NCI-H1694 (cell line): Measurements from ENCODE around the gene ARID3C.
A peak's percentile ranks its signal among the peaks of the same experiment; 100 is the strongest.
"Not testable (repeated sequence)": the region's sequence is repeated elsewhere in the genome, so short reads cannot be mapped to it uniquely, and the experiment has no call there.

Experiments
- DNase-seq: peaks from one replicate; lab custom pipeline; 2025; lab: John Stamatoyannopoulos, UW

Gene ARID3C

DNA sequence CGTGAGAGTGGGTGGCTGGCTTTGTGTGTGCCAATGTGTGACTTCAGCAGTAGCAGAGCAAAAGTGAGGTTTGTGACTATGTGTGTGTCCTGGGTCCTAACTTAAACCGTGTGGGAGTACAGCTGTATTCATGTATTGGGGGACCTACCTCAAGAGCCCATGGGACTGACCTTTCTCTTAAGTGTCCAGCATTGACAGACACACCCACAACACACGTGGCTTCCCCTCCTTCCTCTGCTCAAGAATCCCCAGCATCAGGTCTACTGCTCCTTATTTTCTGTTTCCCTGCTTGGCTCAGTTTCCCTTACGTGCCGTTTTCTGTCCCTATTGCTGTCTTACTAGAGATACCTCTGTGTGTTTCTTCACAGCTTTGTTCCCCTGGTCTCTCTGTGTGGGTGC, 23.7 kb upstream of the ARID3C start:
- no peak for DNase-seq

DNA sequence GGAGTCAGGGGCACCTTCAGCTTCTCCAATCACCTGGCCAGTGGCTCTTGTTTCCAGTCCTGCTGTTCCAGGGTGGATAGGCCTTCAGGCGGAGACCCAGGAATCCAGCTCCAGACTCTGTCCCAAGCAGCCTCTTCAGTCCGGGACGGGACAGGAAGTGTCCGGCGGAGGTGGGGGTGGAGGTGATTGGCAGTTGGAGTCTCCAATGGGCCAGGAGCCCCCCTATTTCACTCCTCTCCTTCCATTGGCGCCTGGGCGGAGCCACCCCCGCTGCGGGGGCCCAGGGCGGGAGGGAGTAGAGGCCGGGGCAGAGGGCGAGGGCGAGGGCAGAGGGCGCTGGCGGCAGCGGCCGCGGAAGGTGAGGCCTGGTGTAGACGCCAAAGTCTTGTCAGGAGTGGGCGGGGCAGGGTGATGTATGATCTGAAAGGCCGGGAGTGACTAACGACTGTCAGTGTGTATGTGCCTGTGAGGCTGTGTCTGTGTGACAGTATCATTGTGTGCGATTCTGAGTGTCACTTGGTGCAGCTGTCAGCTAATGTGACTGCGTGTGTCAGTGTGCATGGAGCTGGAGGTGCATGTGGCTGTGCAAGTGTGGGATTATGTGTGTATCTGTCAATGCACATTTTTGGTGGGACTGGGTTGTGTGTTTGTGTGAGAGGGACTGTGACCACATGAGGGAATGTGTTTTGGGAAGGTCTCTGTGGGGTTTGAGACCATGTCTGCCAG, 23.2 kb upstream of the ARID3C start, which contains the start of gene IL11RA:
TSS of gene IL11RA (plus strand) at position 310 of the 726 bp plus-strand sequence. CDS start 3,033 bp downstream, outside the sequence.
- peak; percentile 74 for DNase-seq

DNA sequence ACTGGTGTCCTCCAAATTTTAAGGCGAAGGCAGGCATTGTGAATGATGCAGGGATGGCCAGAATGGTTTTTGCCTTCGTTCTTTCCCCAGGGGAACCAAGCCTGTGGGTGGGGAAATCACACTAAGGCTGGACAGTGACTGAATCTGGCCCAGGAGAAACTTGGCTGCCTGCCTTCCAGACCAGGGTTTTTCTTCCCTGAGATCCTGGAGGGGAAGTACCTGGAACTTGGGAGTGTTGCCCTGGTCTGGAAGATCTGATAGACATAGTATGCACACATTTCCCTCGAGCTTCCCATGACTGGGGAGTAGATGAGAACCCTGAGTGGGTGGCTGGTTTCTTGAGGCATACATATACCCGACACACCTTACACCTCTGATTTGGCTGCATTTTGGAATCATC, 22.5 kb upstream of the ARID3C start:
- DNase-seq = no peak

DNA sequence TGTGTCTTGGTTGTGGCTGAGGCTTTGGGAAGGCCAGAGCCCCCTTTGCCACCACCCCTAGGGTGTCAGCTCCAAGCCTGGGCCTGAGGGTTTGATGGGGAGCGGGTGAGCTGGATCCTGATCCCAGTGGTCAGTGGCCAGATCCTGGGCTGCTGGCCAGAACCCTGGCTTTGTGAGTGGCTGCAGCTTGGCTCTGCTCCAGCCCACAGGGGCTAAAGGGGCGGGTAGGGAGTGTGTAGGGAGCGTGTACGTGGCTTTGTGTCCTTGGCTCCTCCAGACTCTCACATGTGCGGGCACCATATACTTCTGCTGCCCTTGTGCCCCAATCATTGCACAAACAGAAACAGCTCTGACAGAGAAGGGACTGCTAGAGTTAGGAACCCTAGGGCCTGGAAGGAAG, 21.9 kb upstream of the ARID3C start:
- no peak for DNase-seq

DNA sequence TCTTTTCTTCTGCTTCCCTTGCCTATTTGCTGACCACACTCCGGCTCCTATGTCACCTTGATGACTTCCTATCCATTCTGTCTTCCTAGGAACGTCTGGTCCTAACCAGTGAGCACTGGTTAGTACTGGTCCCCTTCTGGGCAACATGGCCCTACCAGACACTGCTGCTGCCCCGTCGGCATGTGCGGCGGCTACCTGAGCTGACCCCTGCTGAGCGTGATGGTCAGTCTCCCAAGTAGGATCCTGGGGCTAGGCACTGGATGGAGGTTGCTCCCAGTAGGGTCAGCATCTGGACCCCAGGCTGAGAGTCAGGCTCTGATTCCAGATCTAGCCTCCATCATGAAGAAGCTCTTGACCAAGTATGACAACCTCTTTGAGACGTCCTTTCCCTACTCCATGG, 19.8 kb upstream of the ARID3C start:
- no peak for DNase-seq

DNA sequence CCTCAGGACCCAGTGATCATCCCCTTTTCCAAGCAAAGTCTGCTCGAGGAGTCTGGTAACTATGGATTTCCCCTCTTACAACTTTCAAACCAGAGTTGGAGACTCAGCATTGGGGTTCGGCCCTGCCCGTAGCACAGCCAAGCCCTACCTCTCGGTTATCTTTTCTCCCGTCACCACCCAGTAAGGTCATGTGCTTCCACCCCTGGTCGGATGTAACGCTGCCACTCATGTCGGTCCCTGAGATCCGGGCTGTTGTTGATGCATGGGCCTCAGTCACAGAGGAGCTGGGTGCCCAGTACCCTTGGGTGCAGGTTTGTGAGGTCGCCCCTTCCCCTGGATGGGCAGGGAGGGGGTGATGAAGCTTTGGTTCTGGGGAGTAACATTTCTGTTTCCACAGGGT, 18.8 kb upstream of the ARID3C start:
- no peak for DNase-seq

DNA sequence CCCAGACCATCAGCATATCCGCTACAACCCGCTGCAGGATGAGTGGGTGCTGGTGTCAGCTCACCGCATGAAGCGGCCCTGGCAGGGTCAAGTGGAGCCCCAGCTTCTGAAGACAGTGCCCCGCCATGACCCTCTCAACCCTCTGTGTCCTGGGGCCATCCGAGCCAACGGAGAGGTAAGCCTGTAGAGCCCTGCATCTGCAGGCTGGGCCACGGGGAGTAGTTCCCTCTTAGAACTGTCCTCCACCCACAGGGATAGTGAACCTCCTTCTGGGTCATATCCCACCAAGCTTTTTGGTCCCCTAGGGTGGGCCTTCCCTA, 18.2 kb upstream of the ARID3C start:
- no peak for DNase-seq

DNA sequence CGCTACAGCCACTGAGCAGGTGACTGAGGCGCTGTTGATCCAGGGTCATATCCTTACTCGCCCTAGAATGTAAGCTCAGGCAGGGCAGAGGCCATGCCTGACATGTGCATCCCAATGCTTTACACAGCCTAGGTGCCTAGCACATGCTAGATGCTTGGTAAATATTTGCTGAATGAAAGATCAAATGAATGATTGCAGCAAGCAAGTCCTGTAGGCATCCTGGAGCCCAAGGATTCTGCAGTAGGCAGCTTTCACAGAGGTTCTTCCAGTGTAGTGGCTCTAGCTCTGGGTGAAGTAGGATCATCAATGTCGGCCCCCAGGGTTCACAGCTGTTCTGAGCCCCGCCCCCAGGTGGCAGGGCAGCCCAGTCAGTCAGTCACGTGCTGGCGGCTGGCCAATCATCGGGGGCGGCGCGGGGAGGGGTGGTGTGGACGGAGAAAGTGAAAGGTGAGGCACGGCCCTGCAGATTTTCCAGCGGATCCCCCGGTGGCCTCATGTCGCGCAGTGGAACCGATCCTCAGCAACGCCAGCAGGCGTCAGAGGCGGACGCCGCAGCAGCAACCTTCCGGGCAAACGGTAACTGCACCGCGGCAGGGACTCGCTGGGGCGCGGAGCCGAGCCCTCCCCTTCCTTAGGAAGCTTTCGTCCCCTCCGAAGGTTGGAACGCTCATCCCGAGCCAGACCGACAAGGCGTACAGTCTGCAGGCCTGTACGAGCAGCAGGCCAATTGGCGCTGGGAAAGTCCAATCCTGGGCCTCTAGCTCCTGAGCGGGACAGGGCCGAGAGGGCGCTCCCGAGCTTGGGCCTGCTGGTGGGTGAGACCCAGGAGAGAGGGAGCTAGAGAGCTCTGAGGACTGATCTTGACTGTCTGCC, 17.6 kb upstream of the ARID3C start, which contains the start of gene GALT:
TSS of gene GALT (plus strand) at position 465 of the 873 bp plus-strand sequence. CDS start at position 495, 30 bp downstream.
- DNase-seq = peak; percentile 74

DNA sequence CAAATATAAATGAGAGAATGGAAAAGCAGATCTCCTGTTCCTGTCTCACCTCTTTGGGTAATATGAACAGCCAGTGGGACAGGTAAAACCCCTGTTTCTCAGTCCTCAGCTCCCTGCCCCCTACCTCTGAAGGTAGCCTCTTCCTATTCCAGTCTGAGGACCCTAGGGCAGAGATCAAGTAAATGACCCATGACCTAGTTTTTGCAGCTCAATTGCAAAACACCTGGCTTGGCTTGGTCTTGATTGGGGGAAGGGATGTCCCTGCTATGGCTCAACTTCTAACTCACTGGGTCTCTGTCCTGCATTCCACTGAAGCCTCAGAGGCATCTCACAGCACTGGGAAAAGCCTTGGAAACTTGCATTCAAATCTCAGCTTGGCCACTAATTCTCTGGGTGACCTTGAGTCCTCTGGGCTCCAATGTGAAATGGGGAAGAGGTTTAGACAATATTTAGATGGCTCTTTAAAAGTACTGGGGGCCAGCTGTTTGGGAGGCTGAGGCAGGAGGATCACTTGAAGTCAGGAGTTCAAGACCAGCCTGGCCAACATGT, 16.0 kb upstream of the ARID3C start:
- no peak for DNase-seq

DNA sequence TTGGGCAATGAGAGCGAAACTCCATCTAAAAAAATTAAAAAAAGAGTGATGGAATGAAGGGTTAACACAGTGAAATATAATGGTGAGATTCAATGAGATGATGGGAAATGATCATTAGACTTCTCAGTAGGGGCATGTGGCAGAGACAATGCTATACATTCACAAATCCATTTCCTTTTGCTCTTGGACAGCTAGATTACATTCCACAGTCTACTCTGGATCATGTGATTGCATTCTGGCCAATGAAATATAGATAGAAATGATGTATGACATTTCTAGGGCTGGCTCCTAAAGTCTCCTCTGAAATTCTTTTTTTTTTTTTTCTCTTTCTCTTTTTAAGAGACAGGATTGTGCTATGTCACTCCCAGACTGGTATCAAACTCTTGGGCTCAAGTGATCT, 13.8 kb upstream of the ARID3C start:
- no peak for DNase-seq

DNA sequence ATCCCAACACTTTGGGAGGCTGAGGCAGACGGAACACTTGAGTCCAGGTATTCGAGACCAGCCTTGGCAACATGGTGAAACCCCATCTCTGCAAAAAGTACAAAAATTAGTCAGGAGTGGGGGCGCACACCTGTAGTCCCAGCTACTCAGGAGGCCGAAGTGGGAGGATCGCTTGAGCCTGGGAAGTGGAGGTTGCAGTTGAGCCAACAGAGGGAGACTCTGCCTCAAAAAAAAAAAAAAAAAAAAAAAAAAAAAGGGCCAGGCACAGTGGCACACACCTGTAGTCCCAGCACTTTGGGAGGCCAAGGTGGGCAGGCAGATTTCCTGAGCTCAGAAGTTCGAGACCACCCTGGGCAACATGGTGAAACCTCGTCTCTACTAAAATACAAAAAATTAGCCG, 10.5 kb upstream of the ARID3C start:
- not testable (repeated sequence) for DNase-seq

DNA sequence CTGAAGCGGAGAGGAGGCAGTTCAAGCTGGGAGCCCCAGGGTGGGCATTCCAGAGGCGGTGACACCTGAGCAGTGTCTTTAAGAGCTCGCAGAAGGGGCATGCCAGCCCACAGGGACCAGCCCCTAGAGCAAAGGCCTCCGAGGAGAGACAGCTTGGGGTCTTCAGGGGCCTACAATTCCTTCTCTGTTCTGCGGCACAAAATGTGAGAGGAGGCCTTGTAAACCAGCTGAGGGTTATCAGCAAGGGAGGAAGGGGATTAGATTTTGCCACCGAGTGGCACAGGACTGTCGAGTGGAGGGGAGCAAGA, 9.2 kb upstream of the ARID3C start:
- no peak for DNase-seq

DNA sequence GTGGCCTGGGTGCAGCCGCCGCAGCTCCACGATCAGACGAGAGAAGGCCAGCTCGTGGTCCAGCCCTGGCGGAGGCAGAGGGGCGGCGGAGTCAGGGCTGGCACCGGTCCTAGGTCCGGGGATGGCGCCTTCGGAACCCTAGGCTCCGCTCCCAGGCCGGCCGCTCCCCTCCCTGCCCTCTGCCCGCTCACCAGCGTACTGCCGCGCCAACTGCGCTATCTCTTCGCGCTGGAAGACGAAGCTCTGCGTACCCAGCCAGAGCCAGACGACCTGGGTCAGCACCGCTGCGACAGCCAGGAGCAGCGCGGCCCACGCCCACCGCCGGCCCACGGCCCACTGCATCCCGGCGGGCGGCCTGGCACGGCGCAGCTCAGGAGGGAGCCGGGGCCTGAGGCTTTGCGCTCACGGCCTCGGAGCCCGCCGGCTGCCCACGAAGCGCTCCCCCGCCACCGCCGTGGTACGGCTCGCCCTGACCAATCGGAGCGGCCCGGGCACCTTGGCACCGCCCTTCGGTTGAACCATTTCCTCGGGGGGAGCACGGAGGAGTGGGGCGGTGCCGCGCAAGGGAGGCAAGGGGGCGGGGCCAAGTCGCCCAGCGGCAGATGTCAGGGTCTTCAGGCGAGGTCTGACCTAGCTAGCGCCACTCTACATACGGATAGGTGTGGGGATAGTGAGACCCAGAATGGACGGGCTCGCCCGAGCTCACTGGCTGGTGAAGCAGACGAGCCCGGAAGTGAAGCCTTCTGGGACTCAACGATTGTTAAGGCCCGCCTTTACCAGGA, 8.7 kb upstream of the ARID3C start, which contains the start of gene SIGMAR1:
TSS of gene SIGMAR1 (minus strand) at position 432 of the 782 bp plus-strand sequence. CDS start at position 342, 90 bp downstream.
- peak; percentile 81 for DNase-seq

DNA sequence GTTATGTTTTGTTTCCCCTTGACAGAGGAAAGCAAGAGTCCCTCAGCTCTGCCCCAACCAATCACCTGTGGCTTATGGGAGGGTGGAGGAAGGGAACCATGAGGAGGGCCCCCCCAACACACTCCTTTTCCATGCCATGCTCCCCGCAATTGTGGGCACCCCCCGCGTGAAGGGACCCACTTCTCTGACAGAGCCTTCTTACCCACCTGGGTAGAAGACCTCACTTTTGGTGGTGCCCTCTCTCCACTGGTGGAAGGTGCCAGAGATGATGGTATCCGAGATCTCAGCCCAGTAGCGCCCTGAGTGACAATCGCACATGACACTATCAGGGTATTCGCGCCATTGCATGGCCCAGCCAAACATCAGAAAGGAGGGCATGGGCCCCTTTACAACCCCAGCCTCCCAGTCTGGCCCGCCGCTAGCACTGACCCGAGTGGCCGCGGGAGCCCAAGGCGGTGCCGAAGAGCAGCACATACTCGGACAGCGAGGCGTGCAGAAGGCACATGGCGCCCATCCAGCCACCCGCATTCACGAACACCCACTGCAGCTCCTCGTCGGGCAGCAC, 8.0 kb upstream of the ARID3C start:
- no peak for DNase-seq

DNA sequence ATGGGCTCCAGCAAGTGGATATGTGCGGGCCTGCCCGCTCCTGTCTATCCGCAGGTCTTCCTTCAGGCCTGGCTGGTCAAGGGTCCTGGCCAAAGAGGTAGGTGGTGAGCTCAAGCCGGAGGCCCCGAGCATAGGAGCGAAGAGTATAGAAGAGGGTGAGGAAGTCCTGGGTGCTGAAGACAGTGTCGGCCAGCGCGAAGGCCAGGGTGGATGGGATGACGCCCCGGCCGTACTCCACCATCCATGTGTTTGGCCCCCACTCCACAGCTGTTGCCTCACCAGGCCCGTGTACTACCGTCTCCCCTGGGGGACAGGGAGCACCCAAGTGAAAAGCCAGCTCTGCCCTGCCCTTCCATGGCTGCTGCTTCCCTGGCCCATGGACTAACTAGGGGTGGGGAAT, 6.7 kb upstream of the ARID3C start:
- no peak for DNase-seq

DNA sequence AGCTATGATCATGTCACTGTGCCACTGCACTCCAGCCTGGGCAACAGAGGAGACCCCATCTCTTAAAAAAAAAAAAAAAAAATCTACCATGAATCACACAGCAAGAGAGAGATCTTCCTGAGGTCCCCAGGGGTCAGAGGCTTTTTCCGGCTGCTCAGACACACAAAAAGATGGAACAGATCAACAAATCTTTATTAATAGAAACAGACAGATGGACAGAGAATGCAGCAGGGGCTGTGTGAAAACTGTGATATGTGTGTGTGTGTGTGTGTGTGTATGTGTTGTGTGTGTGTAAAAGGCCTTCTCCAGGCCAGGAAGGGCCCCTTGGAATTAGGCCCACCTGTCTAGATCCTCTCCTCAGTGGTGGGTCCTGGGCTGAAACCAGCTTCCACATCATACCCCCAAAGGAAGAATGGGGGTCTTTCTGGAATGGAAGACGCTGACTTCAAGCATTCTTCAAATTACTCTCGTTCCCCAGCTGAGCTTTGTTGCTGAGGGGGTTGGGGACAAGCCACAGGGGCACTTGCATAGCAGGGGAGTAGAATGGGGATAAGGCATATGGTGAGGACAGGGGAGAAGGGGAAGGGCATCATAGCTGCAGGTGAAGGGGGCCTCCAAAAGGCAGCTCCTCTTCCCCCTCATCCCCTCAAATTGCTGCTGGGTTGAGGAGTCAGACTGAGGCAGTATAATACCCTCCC, 5.8 kb upstream of the ARID3C start:
- DNase-seq = peak; percentile 17

DNA sequence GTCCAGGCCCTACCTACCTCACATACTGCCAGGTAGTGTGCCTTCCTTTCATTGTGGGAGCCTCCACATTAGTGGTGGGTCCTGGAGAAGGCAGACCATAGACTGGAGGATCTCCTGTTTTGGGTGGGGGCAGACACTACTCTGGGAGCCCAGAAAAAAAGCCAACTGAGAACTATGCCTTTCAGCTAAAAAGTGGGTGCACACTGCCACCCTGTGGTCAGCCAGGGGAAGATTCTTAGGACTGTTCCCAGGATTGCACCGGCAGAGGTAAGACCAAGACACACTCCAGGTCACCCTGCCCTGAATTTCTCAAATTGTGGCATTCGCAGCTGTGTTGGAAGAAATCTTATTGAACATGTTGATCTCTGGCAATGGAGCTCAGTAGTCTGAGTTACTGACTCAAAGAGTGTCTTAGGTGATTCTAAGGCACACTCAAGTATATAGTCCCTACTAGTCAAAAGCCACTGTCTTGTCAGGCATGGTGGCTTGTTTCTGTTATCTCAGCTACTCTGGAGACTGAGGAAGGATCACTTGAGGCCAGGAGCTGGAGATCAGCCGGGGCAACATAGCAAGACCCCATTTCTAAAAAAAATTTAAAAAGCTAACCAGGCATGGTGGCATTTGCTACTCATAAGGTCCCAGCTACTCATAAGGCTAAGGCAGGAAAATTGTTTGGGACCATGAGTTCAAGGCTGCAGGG, 5.1 kb upstream of the ARID3C start:
- DNase-seq = peak; percentile 43

DNA sequence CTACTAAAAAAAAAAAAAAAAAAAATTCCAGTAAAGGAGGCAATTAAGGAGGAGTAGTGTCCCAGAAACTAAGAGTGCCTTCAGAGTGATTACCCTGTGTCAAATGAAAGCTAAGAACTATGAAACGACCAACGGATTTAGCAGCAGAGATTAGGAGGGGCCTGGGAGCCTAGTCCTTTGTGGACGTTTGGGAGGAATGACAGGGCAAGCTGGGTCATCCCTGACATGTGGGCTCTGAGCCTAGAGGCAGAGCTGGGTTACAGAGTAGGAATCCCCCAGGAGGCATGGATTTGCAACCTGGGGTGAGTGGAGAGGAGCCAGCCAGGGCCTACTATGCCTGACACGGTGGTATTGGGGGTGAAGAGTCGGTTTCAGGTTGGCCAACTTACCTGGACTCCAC, 4.3 kb upstream of the ARID3C start:
- no peak for DNase-seq

DNA sequence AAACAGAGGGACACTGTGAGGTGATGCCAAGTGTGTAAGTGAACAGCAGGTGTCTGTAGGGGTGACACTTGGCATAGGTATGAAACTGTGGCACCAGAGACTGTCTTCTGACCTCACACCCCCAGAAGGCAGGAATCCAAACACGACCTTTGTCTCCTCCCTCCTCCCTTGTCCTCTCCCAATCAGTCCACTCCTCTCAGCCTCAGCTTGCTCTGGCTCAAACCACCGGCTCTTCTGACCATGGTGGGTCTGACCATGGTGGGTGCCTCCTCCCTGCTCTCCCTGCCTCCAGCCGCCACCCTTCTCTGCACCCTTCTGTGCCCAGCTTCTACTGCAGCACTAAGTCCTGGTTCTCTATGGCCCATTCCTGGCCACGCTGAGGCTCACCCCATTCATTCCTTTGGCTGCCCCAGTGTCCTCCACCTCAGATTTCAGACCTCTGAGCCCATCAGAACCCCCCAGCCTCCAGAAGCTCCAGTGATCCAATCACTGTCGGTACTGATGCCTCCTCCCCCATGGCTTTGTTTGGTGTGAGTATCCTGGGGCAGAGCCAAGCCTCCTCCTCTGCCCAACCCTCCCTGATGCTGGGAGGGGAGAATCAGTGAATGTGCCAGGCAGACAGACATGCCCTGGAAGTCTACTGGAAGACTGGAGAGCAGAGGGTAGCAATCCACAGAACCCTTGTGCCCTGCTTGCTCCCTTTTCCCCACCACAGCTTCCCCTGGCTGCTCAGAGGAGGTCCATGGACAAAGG, 1.7 kb upstream of the ARID3C start:
- no peak for DNase-seq

DNA sequence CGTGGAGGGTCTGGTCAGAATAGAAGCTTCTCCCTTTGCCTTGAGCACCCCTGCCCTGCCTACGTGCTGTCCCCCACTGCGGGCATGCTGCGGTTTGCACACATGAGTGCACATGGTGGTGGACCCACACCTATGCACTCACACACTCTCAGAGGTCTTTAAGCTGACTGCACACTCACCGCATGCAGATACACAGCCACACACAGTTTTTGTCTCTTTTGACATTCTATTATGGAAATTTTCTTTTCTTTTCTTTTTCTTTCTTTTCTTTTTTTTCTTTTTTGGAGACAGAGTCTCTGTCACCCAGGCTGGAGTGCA, 584 bp upstream of the ARID3C start:
- no peak for DNase-seq
